ENCODE data around the gene GLB1L. TPM values are rescaled to one million over a fixed set of nuclear protein-coding genes. Genes with fewer than 3 reads are reported as not detected.
A peak's percentile ranks its signal among the peaks of the same experiment; 100 is the strongest.

Gene GLB1L
- total RNA-seq, 1 donor from 2014 or later: 1.7 TPM

DNA sequence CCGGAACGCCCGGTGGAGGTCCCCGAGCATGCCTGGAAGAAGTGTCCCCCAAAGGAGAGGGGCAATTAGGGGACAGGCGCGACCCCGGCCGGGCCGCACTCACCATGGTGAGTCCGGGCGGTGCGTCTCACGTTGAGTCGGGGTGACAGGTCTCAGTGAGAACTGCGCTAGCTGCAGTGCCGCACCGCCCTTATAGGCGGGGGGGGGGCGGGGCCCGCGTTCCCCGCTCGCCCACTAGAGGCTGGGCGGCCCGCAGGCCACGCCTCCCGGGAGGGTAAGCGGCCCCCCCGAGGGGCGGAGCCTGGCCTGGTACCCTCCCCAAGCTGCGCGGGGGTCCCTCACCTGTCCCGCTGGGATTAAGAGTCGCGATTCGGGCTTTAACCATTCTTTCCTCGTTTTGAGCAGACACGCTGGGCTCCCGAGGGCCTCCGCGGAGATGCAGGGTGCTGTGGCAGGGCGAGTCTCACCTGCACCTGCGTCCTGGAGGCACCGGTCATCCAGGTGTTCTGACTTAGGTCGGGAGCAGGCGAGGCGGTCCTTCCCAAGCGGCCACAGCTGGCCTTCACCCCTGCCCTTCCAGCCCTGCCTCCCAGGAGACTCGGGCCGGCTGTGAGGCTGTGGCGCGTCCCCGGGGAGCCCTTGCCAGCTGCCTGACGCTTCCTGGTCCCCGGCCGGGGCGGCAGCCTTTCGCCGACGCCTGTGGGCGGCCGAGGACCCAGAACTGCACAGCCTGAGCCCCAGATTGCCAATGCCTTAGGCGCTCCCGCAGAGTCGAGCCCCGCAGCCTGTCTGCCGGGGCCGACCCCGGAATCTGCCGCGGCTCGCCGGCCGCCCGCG, 8.7 kb upstream of the GLB1L start, which contains the start of gene TUBA4A:
TUBA4A (minus strand) TSS at position 166 of the 837 bp plus-strand sequence; CDS start at position 106, 60 bp downstream.
- peak within 1 kb of the TSS; percentile 85 for H3K4me3 ChIP-seq

GRCh38 chr2:219252900-219253752, 7.9 kb upstream of the GLB1L start, which contains the start of gene TUBA4B:
Gene TUBA4B, plus strand, starts transcription at chr2:219253243. Its CDS starts 165 bp downstream, at chr2:219253408.
- H3K27me3 ChIP-seq (ENCODE audit: low read depth): peaks cover 24% of the 10 kb centered on the region

More for the DNA sequence above, 8.7 kb upstream of the GLB1L start, which contains the start of gene TUBA4A:
- no peaks in the 10 kb centered on the region for H3K9me3 ChIP-seq (replicated peaks)
- H3K4me1 ChIP-seq: peaks cover 59% of the 10 kb centered on the region
- peaks cover 19% of the 10 kb centered on the region for H3K36me3 ChIP-seq
- intact Hi-C loops (cut with micrococcal nuclease): no loop called here
- peaks cover 29% of the 10 kb centered on the region for H3K27me3 ChIP-seq (ENCODE audit: low read depth)
- TF ChIP-seq, protein P1, sequence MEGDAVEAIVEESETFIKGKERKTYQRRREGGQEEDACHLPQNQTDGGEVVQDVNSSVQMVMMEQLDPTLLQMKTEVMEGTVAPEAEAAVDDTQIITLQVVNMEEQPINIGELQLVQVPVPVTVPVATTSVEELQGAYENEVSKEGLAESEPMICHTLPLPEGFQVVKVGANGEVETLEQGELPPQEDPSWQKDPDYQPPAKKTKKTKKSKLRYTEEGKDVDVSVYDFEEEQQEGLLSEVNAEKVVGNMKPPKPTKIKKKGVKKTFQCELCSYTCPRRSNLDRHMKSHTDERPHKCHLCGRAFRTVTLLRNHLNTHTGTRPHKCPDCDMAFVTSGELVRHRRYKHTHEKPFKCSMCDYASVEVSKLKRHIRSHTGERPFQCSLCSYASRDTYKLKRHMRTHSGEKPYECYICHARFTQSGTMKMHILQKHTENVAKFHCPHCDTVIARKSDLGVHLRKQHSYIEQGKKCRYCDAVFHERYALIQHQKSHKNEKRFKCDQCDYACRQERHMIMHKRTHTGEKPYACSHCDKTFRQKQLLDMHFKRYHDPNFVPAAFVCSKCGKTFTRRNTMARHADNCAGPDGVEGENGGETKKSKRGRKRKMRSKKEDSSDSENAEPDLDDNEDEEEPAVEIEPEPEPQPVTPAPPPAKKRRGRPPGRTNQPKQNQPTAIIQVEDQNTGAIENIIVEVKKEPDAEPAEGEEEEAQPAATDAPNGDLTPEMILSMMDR (IDR thresholded peaks at IDR 0.05; ENCODE audit: borderline replicate concordance): peak; percentile 42
- peak; percentile 86 for DNase-seq
- H3K27ac ChIP-seq (replicated peaks): peak within 1 kb of the TSS; percentile 87

DNA sequence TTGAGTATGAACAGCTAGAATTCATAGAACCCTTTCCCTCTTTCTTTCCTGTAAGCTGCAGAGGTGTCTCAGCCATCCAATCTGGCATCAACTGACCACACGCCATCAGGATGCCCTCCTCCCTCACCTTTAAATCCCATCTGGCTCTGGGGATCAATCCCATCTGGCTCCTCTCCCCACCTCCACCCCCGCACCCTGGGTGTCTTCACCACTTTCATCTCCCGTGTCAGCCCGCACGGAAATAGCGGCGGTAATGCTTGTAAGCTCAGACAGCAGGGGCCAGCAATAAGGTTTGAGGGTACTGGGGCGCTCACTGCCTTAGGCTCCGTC, 7.3 kb upstream of the GLB1L start:
- Histone ChIP-seq H3K27me3 (ENCODE audit: low read depth) (peaks cover 19% of the 10 kb centered on the region), H3K36me3 (peaks cover 28% of the 10 kb centered on the region), H3K4me1 (peaks cover 70% of the 10 kb centered on the region), H3K27ac (replicated peaks) (peak overlapping the region; percentile 87), H3K4me3 (peak overlapping the region; percentile 85), H3K9me3 (replicated peaks) (no peaks in the 10 kb centered on the region)
- DNase-seq: no peak
- TF ChIP-seq, protein P1 (IDR thresholded peaks at IDR 0.05; ENCODE audit: borderline replicate concordance): no peak
- intact Hi-C loops (cut with micrococcal nuclease): no loop called here

More at GRCh38 chr2:219252900-219253752, 7.9 kb upstream of the GLB1L start, which contains the start of gene TUBA4B:
- peak within 1 kb of the TSS; percentile 87 for H3K27ac ChIP-seq (replicated peaks)
- DNase-seq: no peak
- H3K9me3 ChIP-seq (replicated peaks): no peaks in the 10 kb centered on the region
- intact Hi-C loops (cut with micrococcal nuclease): no loop called here
- H3K4me3 ChIP-seq: peak within 1 kb of the TSS; percentile 85
- TF ChIP-seq, protein P1 (IDR thresholded peaks at IDR 0.05; ENCODE audit: borderline replicate concordance): no peak
- H3K36me3 ChIP-seq: peaks cover 22% of the 10 kb centered on the region
- peaks cover 67% of the 10 kb centered on the region for H3K4me1 ChIP-seq

GRCh38 chr2:219252084-219252483, 6.8 kb upstream of the GLB1L start:
- no peak for DNase-seq
- peaks cover 75% of the 10 kb centered on the region for H3K4me1 ChIP-seq
- peaks cover 33% of the 10 kb centered on the region for H3K36me3 ChIP-seq
- peaks cover 15% of the 10 kb centered on the region for H3K27me3 ChIP-seq (ENCODE audit: low read depth)
- TF ChIP-seq, protein P1 (IDR thresholded peaks at IDR 0.05; ENCODE audit: borderline replicate concordance): no peak
- H3K4me3 ChIP-seq: peak overlapping the region; percentile 85
- intact Hi-C loops (cut with micrococcal nuclease): no loop called here
- H3K27ac ChIP-seq (replicated peaks): peak overlapping the region; percentile 87
- no peaks in the 10 kb centered on the region for H3K9me3 ChIP-seq (replicated peaks)

- H3K4me3 ChIP-seq: peak overlapping the region; percentile 85
- peaks cover 10% of the 10 kb centered on the region for H3K27me3 ChIP-seq (ENCODE audit: low read depth)
- intact Hi-C loops (cut with micrococcal nuclease): no loop called here
Observed at GRCh38 chr2:219251656-219252055, 6.4 kb upstream of the GLB1L start.

More at GRCh38 chr2:219251656-219252055, 6.4 kb upstream of the GLB1L start:
- no peak for DNase-seq
- TF ChIP-seq, protein P1 (IDR thresholded peaks at IDR 0.05; ENCODE audit: borderline replicate concordance): no peak
- Histone ChIP-seq H3K4me1 (peaks cover 79% of the 10 kb centered on the region), H3K36me3 (peaks cover 36% of the 10 kb centered on the region), H3K27ac (replicated peaks) (peak overlapping the region; percentile 87), H3K9me3 (replicated peaks) (no peaks in the 10 kb centered on the region)

Measured in left ventricle myocardium inferior (tissue), 1 donor.